IMR-90 (cell line): ENCODE measurements around the gene PSAP.

Source experiments
- BHLHE40 ChIP-seq: fragments of 150-350 bp; IDR thresholded peaks from 2 replicates; pipeline ENCODE4 v1.6.1; 2016; ENCODE audit warnings: mild to moderate bottlenecking, low read depth, low read length
- CTCF ChIP-seq: conservative IDR thresholded peaks from 2 replicates; pipeline ENCODE4 v1.5.1; 2012; ENCODE audit warnings: mild to moderate bottlenecking, low read depth, low read length, improper control_type of control experiment
- MAZ ChIP-seq: IDR thresholded peaks from 2 replicates; pipeline ENCODE4 v1.6.1; 2012; ENCODE audit warnings: low read depth, mild to moderate bottlenecking, low read length, improper control_type of control experiment, moderate library complexity, borderline replicate concordance
- POLR2A ChIP-seq: IDR thresholded peaks from 2 replicates; pipeline ENCODE4 v1.6.1; 2012; ENCODE audit warnings: mild to moderate bottlenecking, low read depth, low read length
- RAD21 ChIP-seq: IDR thresholded peaks from 2 replicates; pipeline ENCODE4 v1.6.1; 2012; ENCODE audit warnings: low read length, improper control_type of control experiment
- RFX5 ChIP-seq: IDR thresholded peaks from 2 replicates; pipeline ENCODE4 v1.8.0; 2012; ENCODE audit warnings: low read depth, mild to moderate bottlenecking, low read length, moderate library complexity

GRCh38 chr10:71864911-71865361 lies 13.9 kb upstream of the PSAP start:
- TF ChIP-seq MAZ: no peak
- TF ChIP-seq CTCF: no peak
- no peak for TF ChIP-seq POLR2A
- TF ChIP-seq BHLHE40: no peak
- TF ChIP-seq RAD21: no peak
- no peak for TF ChIP-seq RFX5
